Esophagus squamous epithelium (tissue), 4 donors: ENCODE data around the gene HCRT.

Experiments used
- POLR2A ChIP-seq, 4 donors: fragments of 450-650 bp; IDR thresholded peaks; one replicate each; pipeline ENCODE4 v1.6.1; 2017; ENCODE audit warnings: antibody characterized with exemption in 4 of 4, mild to moderate bottlenecking in 4 of 4, moderate library complexity in 3 of 4
- TF ChIP-seq, protein P1 (sequence below), 6 experiments: fragments of 450-650 bp in 4 of 6; fragments of 200-600 bp in 2 of 6; sonication (generic) in 2 of 6; IDR thresholded peaks; one replicate each; pipeline ENCODE4 v1.5.1; 2016 to 2019; ENCODE audit warnings: antibody characterized with exemption in 6 of 6, mild to moderate bottlenecking in 4 of 6, moderate library complexity in 4 of 6

DNA sequence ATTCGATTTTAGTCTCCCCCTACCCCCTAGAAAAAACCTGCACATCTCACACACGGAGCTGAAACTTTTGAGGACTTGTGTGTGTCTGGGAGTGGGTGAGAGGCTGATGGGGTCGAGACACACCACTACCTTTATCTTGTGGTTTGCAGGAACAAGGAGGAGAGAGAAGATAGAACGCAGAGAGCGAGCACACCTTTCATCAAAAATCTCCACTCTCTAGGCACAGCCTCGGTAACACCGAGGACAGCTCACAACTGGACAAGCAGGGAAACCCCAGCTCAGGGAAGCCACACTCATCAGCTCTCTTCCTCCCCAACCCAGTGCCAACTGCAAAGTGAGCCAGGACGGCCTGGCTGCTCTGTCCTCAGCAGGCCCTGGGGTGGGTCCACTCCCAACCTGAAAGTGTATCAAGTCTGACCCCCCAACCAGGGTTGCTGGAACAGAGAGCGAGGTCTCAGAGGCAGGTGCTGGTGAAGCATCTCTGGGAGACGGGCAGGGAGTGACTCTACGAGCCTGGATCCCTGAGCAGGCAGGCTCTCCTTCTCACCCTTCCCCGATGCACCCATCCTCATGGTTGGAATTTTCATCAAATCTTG is 14.3 kb upstream of the HCRT start:
- TF ChIP-seq, protein P1, sequence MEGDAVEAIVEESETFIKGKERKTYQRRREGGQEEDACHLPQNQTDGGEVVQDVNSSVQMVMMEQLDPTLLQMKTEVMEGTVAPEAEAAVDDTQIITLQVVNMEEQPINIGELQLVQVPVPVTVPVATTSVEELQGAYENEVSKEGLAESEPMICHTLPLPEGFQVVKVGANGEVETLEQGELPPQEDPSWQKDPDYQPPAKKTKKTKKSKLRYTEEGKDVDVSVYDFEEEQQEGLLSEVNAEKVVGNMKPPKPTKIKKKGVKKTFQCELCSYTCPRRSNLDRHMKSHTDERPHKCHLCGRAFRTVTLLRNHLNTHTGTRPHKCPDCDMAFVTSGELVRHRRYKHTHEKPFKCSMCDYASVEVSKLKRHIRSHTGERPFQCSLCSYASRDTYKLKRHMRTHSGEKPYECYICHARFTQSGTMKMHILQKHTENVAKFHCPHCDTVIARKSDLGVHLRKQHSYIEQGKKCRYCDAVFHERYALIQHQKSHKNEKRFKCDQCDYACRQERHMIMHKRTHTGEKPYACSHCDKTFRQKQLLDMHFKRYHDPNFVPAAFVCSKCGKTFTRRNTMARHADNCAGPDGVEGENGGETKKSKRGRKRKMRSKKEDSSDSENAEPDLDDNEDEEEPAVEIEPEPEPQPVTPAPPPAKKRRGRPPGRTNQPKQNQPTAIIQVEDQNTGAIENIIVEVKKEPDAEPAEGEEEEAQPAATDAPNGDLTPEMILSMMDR (IDR thresholded peaks at IDR 0.05): no peak
- TF ChIP-seq POLR2A (IDR thresholded peaks at IDR 0.05): no peak
